NOMO-1 (cell line): Measurements from ENCODE around the gene AOX1.
"Not testable (repeated sequence)": the region's sequence is repeated elsewhere in the genome, so short reads cannot be mapped to it uniquely, and the experiment has no call there.

Source experiments
- DNase-seq, 2 experiments: peaks; one replicate each; lab custom pipeline; 2025; ENCODE audit not compliant: unreplicated experiment in 2 of 2; lab: John Stamatoyannopoulos, UW

Gene AOX1

DNA sequence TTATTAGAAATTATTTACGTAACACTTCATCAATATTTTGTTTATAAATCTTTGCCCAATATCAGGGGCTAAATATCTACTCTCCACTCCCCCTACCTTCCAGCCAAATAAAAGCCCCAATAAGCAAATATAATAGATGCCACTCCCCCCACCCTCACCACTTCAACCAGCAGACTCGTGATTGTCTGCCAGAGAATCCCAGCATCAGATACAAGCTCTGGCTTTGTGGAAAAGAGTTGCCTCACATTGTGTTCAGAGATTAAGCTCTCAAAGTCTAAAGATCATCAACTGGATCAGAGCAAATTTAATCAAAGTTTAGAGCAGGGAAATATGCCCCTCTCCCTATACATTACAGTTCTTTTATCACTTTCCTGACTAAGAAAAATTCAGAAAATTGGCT lies 39.5 kb downstream of the AOX1 start:
- no peak for DNase-seq

GRCh38 chr2:200625958-200626363 lies 40.1 kb downstream of the AOX1 start:
- DNase-seq: peak in 1 of 2 experiments; percentile 58

GRCh38 chr2:200627110-200627770 lies 41.4 kb downstream of the AOX1 start:
- DNase-seq: no peak

- DNase-seq: not testable (repeated sequence)
These were observed 42.6 kb downstream of the AOX1 start for GRCh38 chr2:200628461-200628860.

DNA sequence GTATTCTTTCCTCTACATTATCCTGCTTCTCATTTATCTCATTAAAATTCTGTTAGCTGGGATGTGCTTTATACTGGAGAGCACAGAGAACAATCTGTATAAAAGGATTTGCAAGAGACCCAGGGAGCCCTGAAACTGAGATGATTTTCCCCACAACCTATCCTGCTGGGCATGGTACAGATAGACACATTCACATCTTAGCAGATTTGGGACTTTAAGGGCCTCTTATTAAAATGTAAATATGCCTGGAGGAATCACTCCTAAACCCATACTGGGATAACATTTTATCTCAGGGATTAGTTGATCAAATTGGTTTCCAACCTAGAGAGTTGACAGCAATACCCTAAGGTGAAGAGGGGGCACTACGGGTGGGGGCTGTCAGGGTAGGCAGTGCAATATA lies 45.5 kb downstream of the AOX1 start:
- no peak for DNase-seq

DNA sequence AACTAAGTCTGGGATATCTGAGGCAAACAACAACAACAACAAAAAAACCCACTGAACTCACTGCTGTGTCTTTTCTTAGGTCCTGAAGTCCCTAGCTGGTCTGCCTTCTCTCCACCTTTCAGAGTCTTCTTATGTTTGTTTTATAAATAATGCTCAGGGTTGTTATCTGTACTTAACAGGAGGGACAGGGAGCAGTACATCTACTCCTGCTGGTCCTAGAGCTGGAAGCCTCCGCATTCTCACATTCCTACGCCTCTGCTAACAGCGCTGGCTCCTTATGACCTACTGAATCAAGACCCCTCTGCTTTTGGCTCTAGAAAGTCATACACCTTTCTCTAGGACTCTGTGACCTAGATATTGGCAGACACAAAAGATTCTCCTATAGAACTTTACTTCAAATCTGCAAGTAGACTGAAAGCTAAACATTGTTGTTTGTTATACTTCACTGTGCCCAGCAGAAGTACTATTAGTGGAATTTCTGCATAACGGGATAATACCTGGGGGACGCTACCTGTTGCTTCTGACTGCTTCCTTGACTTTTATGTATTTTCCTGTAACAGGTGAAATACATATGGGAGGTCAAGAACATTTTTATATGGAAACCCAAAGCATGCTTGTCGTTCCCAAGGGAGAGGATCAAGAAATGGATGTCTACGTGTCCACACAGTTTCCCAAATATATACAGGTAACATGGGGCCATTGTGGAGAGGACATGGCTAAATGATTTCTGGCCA lies 48.6 kb downstream of the AOX1 start:
- DNase-seq: no peak

- DNase-seq: peak; percentile 95 to 99
These were observed 49.4 kb downstream of the AOX1 start for GRCh38 chr2:200635251-200635650.

DNA sequence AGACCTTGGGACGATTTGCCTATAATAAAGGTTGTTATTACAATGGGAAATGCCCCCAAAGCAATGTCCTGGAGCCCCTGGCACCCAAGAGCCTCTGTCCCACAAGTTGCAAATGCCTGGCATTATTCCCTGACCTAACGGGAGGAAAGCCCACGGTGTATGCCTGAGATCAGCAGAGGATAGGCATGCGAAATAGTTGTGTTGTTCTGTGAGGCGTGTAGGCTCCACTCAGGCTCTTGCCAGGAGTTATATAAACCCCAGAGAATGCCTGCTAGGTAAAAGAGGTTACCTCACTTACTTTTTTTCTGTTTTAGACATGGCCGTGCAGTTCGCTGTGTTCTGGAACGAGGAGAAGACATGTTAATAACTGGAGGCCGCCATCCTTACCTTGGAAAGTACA lies 52.1 kb downstream of the AOX1 start:
- no peak for DNase-seq

- no peak for DNase-seq
These were observed 54.4 kb downstream of the AOX1 start for GRCh38 chr2:200640176-200640575.

- DNase-seq: no peak
These were observed 55.1 kb downstream of the AOX1 start for GRCh38 chr2:200640901-200641300.

DNA sequence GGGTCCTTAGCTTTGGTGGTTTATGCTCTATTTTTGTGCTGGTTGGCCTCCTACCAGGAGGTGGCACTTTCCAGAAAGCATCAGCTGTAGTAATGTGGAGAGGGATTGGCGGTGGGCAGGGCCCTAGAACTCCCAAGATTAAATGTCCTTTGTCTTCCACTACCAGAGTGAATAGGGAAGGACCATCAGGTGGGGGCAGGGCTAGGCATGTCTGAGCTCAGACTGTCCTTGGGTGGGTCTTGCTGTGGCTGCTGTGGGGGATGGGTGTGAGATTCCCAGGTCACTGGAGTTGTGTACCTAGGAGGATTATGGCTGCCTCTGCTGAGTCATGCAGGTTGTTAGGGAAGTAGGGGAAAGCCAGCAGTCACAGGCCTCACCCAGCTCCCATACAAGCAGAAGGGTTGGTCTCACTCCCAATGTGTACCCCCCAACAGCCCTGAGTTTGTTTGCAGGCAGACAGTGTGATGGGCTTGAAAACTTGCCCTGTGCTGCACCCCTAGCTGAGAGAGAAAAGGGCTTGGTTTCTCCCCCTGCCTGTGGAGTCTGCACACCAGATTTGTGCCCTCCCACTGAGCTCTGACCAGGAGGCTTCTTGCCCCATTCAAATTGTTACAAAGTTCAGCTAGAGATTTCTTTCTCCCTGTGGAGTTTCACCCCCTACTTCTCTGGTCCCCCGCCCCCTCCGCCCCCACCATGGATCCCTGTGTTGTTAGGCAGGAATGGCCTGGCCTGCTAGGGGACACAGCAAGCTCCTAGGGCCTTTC lies 62.9 kb downstream of the AOX1 start:
- not testable (repeated sequence) for DNase-seq

DNA sequence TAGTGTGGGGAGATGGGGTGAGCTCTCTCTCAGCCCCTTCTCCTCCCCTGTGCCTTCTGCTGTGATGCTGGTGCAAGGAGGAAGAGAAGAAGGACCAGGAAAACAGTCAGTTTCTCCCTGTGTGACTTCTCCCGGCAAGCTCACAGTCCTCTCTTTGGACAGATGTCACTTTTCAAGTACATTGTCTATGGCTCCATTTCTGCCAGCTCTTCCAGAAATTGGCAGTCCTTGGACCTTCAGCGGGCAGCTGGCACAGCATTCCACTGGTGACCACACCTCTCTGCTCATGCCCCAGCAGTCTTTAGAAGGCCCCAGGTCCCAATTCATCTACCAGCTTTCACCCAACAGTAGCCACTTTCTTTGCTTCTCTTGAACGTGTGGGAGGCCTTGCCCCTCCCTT lies 63.9 kb downstream of the AOX1 start:
- no peak for DNase-seq

DNA sequence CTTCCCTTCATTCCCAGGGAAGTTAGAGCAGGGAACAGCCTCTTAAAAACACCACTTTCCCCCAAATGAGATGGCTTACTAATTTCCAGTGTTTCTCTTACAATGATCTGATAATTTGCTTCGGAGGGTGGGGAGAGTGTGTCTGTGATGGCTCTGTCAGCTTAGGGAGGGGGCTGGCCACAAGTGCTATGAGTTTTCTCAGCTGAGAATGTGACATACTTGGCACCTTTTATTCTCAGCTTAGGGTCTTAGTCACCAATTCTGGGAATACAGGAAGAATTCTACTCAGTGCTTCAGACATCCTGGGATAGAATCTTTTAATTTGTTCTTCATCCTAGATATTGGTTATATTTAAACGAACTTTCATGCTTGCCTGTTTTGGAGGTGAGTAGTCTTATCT lies 64.4 kb downstream of the AOX1 start:
- DNase-seq: no peak

DNA sequence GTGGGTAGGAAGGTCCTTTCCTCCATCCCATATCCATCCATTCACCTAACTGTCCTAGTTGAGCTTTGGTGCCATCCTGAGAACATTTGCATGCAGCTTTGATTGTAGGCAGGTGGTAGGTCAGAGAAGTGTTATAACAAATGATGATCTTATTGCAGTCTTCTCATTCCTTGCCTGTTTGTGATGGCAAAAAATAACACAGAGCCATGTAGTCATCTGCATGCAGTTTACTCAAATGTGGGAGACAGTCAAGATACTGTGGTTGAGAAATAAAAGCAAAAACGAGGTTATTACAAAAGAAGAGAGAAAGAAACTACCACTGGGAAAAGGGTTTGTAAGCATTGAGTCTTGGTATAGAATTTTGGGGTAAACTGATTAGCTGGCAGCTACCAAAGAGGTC lies 66.3 kb downstream of the AOX1 start:
- no peak for DNase-seq

GRCh38 chr2:200653021-200653420 lies 67.2 kb downstream of the AOX1 start:
- DNase-seq: no peak

DNA sequence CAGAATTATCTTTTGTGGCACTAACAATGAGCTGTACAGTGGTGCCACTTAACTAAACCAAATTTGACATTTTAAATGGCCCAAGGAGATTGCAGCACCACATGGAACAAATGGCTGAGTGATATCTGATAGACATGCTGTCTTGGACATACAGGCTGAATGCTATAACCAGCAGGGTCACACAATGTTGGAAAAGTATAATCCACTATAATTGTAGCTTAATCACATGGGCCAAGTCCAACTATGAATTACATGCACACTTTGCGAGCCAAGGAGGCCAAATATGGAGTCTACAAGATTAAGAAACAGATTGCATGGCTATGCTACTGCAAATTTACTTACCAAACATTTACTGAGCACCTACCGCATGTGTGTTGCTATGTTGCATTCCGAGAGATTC lies 69.0 kb downstream of the AOX1 start:
- DNase-seq: no peak

DNA sequence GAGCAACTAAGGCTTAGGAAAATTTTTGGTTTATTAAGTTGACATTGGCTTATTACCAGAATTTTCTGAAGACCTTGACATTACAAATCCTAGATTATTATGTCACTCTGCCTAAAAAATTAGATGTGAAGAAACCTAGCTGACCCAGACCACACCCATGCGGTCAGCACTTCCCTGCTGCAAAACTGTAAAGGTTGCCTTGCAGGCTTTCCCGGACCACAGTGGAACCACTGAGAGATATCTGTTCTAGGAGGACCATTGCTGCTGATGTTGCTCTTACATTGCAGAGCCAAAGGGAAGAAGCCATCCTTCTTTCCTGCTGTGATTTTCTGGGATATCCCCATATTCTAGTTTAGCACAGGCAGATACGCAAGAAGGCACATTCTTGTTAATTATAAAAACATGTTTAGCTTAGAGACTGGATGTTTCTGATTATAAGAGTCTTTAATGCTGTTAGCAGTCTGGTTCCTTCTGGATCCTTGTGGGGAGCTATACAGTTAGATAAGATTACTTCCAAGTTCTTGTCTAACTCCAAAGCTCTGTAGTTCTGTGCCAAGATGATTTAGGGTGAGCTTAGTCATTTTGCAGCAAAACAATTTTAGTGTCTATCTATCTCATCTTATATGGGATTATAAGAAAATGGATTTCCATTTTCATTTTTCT lies 70.2 kb downstream of the AOX1 start:
- DNase-seq: peak; percentile 57 to 81

GRCh38 chr2:200658278-200658864 lies 72.6 kb downstream of the AOX1 start:
- DNase-seq: no peak

DNA sequence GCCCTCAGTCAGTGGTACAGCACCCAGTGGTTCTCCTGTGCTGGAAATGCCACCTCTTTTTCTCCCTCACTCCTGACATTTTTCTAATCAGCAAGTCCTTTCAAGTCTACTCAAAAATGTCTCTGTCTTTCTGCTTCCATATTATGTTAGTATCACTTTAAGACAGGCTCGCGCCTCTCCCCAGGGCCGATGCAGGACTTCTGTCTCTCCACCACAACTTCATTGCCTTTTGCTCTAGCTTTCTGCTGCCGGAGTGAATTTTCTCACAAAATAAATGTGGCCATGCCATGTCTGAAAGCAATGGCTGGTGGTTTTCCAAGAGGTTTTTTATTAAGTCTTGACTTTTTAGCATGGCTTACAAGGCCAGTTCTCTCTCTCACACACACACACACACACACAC lies 73.6 kb downstream of the AOX1 start:
- DNase-seq: no peak

- no peak for DNase-seq
These were observed 75.7 kb downstream of the AOX1 start for GRCh38 chr2:200661477-200661876.

DNA sequence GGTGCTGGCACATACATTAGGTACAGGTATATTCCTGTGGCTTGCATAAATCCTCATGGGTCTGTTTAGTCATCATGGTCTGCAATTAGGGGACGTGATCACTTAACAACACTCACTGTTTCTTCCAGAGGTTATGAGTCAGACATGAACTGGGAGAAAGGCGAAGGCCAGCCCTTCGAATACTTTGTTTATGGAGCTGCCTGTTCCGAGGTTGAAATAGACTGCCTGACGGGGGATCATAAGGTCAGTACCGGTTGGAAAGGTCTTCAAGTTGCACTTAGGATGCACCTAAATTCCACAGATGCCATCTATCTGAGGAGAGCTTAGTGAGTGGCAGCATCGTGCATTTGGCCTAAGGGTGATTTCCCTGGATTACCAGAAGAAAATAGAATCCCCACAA lies 76.9 kb downstream of the AOX1 start:
- DNase-seq: no peak
